PC-3 (cell line): ENCODE measurements around the gene MIXL1. TPM values are rescaled to one million over a fixed set of nuclear protein-coding genes. Genes with fewer than 3 reads are reported as not detected.

Experiments
- ATAC-seq: fragments of 200-7000 bp; cut with Tn5 transposase; 2 replicates; pipeline ENCODE4 v1.9.1; 2020; ENCODE audit warnings: mild to moderate bottlenecking, moderate library complexity
- BruUV-seq: library from RNA; stranded (reverse); fragments of 400-500 nt; replicated peaks from 2 replicates; lab custom pipeline; 2021; lab: Mats Ljungman, UMichigan
- CTCF ChIA-PET: fragments of 300-600 bp; sonication (Branson Sonifier 250); formaldehyde crosslinking; loops from one replicate; lab custom pipeline; 2022; ENCODE audit warnings: antibody characterized with exemption; lab: Charles Lee
- POLR2A ChIA-PET: fragments of 300-600 bp; sonication (Branson Sonifier 250); formaldehyde crosslinking; loops from one replicate; lab custom pipeline; 2022; ENCODE audit warnings: antibody characterized with exemption; ENCODE audit not compliant: unreplicated experiment; lab: Charles Lee
- DNase-seq: peaks from one replicate; pipeline ENCODE4 v3.0.0-alpha.2; 2015
- H2AFZ ChIP-seq: fragments of 300-600 bp; sonication (generic); 2 replicates; pipeline ENCODE4 v1.6.0; 2016; ENCODE audit warnings: antibody characterized with exemption, low read length
- H3F3A ChIP-seq: fragments of 300-600 bp; sonication (generic); one replicate; pipeline ENCODE4 v1.6.0; 2017; ENCODE audit warnings: antibody characterized with exemption, low read length, control low read depth, mild to moderate bottlenecking; ENCODE audit not compliant: unreplicated experiment
- H3K27ac ChIP-seq: fragments of 300-600 bp; sonication (generic); 2 replicates; pipeline ENCODE4 v1.5.1; 2016; ENCODE audit warnings: mild to moderate bottlenecking, low read length
- H3K27me3 ChIP-seq: fragments of 300-600 bp; sonication (generic); 2 replicates; pipeline ENCODE4 v1.6.1; 2016; ENCODE audit warnings: low read length, mixed read lengths
- H3K36me3 ChIP-seq: fragments of 300-600 bp; sonication (generic); 2 replicates; pipeline ENCODE4 v1.6.1; 2016; ENCODE audit warnings: low read depth, mixed run types, low read length, mixed read lengths
- H3K4me1 ChIP-seq: fragments of 300-600 bp; sonication (generic); 2 replicates; pipeline ENCODE4 v1.5.1; 2016; ENCODE audit warnings: low read length; ENCODE audit not compliant: insufficient read depth
- H3K4me2 ChIP-seq: fragments of 300-600 bp; sonication (generic); 2 replicates; pipeline ENCODE4 v1.6.0; 2016; ENCODE audit warnings: low read length
- H3K4me3 ChIP-seq: fragments of 300-600 bp; sonication (generic); 2 replicates; pipeline ENCODE4 v1.5.1; 2016; ENCODE audit warnings: mild to moderate bottlenecking, low read length, mixed read lengths
- H3K79me2 ChIP-seq: fragments of 300-600 bp; sonication (generic); 2 replicates; pipeline ENCODE4 v1.6.1; 2017; ENCODE audit warnings: low read length, mixed read lengths
- H3K9ac ChIP-seq: fragments of 300-600 bp; sonication (generic); 2 replicates; pipeline ENCODE4 v1.6.0; 2016; ENCODE audit warnings: mild to moderate bottlenecking, low read length
- H3K9me2 ChIP-seq: fragments of 300-600 bp; sonication (generic); replicated peaks from 2 replicates; pipeline ENCODE4 v1.6.1; 2016; ENCODE audit warnings: mixed run types, low read length, mixed read lengths
- H3K9me3 ChIP-seq: fragments of 300-600 bp; sonication (generic); 2 replicates; pipeline ENCODE4 v1.6.1; 2016; ENCODE audit warnings: low read length, mixed read lengths
- H4K20me1 ChIP-seq: fragments of 300-600 bp; sonication (generic); 2 replicates; pipeline ENCODE4 v1.6.1; 2016; ENCODE audit warnings: low read length, mixed read lengths
- EZH2 ChIP-seq: fragments of 300-600 bp; sonication (generic); IDR thresholded peaks from one replicate; pipeline ENCODE4 v1.6.1; 2017; ENCODE audit warnings: antibody characterized with exemption, mild to moderate bottlenecking, low read length; ENCODE audit not compliant: unreplicated experiment
- EZH2phosphoT487 ChIP-seq: fragments of 300-600 bp; sonication (generic); IDR thresholded peaks from 2 replicates; pipeline ENCODE4 v1.6.1; 2018; ENCODE audit warnings: mild to moderate bottlenecking, antibody characterized with exemption, low read length, borderline replicate concordance
- intact Hi-C: fragments of 100-400 bp; cut with micrococcal nuclease; formaldehyde crosslinking; loops from 2 replicates; pipeline ENCODE4 v1.9.0; 2023
- total RNA-seq: library from RNA; depleted of rRNA; stranded (reverse); fragments of >200 nt; gene quantifications from 2 replicates; pipeline ENCODE4 v1.2.3, GENCODE V29; 2014
- TF ChIP-seq, protein P1 (sequence below): fragments of 300-600 bp; sonication (generic); conservative IDR thresholded peaks from 2 replicates; pipeline ENCODE4 v1.5.1; 2017; ENCODE audit warnings: antibody characterized with exemption, low read depth, mild to moderate bottlenecking, low read length

MIXL1 gene
- total RNA-seq, 1 experiment from 2014 or later, result not detected

DNA sequence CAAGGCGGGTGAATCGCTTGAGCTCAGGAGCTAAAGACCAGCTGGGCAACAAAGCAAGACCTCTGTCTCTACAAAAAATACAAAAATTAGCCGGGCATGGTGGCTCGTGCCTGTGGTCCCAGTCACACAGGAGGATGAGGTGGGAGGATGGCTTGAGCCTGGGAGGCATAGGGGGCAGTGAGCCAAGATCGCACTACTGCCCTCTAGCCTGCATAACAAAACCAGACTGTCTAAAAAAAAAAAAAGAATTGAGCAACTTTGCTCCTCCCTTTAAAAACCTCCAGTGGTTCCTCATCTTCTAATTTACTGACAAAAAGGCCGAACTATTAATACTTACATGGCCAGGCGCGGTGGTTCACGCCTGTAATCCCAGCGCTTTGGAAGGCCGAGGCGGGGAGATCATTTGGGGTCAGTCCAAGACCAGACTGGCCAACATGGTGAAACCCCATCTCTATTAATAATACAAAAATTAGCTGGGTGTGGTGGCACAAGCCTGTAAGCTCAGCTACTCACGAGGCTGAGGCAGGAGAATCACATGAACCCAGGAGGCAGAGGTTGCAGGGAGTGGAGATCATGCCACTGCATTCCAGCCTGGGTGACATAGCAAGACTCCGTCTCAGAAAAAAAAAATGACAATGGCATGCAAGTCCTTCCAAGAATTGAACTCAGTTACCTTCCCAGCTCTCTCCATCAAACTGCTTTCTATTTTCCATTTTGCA is 41.3 kb upstream of the MIXL1 start:
- no peak overlapping the region for H3K4me2 ChIP-seq
- ChIA-PET CTCF (interaction anchor here (0.6 to 1.3 kb wide), 2 partner anchors 24 to 57 kb away, joined by 3 to 4 read pairs; no protein-coding TSS in a partner anchor), POLR2A (no interaction called here)
- H3K79me2 ChIP-seq, result peaks cover 99% of the 10 kb centered on the region
- ATAC-seq (no peak), DNase-seq (peak; percentile 78)
- no peak overlapping the region for H3K27ac ChIP-seq
- no peaks in the 10 kb centered on the region for H3F3A ChIP-seq
- no peaks in the 10 kb centered on the region for H3K9me3 ChIP-seq
- peaks cover 11% of the 10 kb centered on the region for H3K36me3 ChIP-seq
- no peaks in the 10 kb centered on the region for H3K9me2 ChIP-seq
- no peak overlapping the region for H3K9ac ChIP-seq
- H3K4me3 ChIP-seq, result no peak overlapping the region
- BruUV-seq, result no TSS peak
- intact Hi-C loops, result no loop called here
- peaks cover 42% of the 10 kb centered on the region for H4K20me1 ChIP-seq
- H3K27me3 ChIP-seq, result no peaks in the 10 kb centered on the region
- TF ChIP-seq EZH2phosphoT487, result no peak
- TF ChIP-seq, protein P1, sequence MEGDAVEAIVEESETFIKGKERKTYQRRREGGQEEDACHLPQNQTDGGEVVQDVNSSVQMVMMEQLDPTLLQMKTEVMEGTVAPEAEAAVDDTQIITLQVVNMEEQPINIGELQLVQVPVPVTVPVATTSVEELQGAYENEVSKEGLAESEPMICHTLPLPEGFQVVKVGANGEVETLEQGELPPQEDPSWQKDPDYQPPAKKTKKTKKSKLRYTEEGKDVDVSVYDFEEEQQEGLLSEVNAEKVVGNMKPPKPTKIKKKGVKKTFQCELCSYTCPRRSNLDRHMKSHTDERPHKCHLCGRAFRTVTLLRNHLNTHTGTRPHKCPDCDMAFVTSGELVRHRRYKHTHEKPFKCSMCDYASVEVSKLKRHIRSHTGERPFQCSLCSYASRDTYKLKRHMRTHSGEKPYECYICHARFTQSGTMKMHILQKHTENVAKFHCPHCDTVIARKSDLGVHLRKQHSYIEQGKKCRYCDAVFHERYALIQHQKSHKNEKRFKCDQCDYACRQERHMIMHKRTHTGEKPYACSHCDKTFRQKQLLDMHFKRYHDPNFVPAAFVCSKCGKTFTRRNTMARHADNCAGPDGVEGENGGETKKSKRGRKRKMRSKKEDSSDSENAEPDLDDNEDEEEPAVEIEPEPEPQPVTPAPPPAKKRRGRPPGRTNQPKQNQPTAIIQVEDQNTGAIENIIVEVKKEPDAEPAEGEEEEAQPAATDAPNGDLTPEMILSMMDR, result peak; percentile 78
- TF ChIP-seq EZH2, result no peak
- H2AFZ ChIP-seq, result no peak overlapping the region
- H3K4me1 ChIP-seq, result peaks cover 24% of the 10 kb centered on the region

DNA sequence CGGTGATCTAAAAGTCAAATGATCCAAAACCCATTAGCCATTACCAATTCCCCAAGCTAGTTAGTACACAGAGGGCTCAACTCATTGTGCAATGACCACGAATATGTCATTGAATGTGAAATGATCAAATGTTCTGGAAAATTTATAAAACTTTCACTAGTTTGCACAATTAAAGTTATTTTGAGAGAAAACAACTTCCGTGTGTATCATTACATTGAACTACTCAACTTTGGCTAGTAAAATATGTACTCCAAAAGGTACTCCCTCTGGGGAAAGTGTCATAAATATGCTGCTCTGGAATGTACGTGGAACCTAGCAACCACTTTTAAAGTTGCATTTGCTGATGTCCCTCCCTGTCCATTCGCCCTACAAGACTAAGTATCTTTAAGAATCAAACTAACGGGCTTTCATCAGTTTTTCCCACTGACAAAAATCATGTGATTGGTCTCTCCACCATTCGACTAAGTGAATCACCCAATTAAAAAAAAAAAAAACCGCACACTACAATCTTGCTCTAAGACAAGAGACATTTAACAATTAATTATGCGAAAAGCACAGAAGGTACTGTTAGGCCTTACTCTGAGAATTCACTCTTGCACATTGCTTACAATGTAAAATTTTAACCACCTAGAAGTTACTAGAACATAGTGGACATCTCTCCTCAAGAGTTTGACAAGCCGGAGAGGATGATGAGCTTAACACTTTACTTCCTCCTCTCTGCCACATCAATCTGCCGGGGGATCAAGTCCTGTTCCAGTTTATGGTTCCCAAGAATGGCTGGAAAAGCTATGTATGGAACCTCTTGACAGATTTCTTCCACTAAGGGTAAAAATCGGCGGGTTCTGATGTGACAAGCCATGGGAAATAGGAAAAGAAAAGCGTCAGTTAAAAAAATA is 38.1 kb upstream of the MIXL1 start:
- TSS peak; percentile 55 for BruUV-seq
- intact Hi-C loops, result loop anchor here (2.0 to 5.0 kb wide), 3 partner anchors 61 to 1982 kb away; partner anchors contain the start of genes IBA57 and LIN9

More for the DNA sequence above, 38.1 kb upstream of the MIXL1 start:
- POLR2A ChIA-PET, result interaction anchor here (0.6 kb wide), 2 partner anchors 30 to 341 kb away, joined by 3 read pairs; no protein-coding TSS in a partner anchor
- no peaks in the 10 kb centered on the region for H3F3A ChIP-seq
- no peaks in the 10 kb centered on the region for H3K27me3 ChIP-seq
- CTCF ChIA-PET, result interaction anchor here (0.5 to 1.2 kb wide), 2 partner anchors 60 to 62 kb away, joined by 4 to 8 read pairs; no protein-coding TSS in a partner anchor
- ATAC-seq (no peak), DNase-seq (peak; percentile 42)
- TF ChIP-seq, protein P1, result no peak
- peak overlapping the region; percentile 42 for H3K27ac ChIP-seq
- H3K4me3 ChIP-seq, result peak overlapping the region; percentile 80
- H3K4me2 ChIP-seq, result peak overlapping the region; percentile 90
- no peaks in the 10 kb centered on the region for H3K9me2 ChIP-seq
- peaks cover 69% of the 10 kb centered on the region for H3K79me2 ChIP-seq
- no peak overlapping the region for H2AFZ ChIP-seq
- no peaks in the 10 kb centered on the region for H3K9me3 ChIP-seq
- peaks cover 8% of the 10 kb centered on the region for H3K36me3 ChIP-seq
- peaks cover 27% of the 10 kb centered on the region for H3K4me1 ChIP-seq
- peaks cover 35% of the 10 kb centered on the region for H4K20me1 ChIP-seq
- peak overlapping the region; percentile 84 for H3K9ac ChIP-seq
